Stimulated activated CD8-positive, alpha-beta memory T cell treated with anti-CD3 and anti-CD28 coated beads, Interleukin-7, amount 100 ng/mL, for 1 hour (primary cell): ENCODE results near the gene MYOC.
A peak's percentile ranks its signal among the peaks of the same experiment; 100 is the strongest.
"Not testable (repeated sequence)": the region's sequence is repeated elsewhere in the genome, so short reads cannot be mapped to it uniquely, and the experiment has no call there.

Source experiments
- DNase-seq, 2 donors: peaks; one replicate each; pipeline ENCODE4 v3.0.0-alpha.2; 2020; ENCODE audit warnings: low read depth in 2 of 2

Gene MYOC

GRCh38 chr1:171653796-171654195 is 1.3 kb upstream of the MYOC start:
- no peak for DNase-seq

GRCh38 chr1:171646249-171646560 is 6.3 kb downstream of the MYOC start:
- DNase-seq: no peak

- DNase-seq: no peak
Measured at GRCh38 chr1:171645553-171646248, 6.8 kb downstream of the MYOC start.

- DNase-seq: peak; percentile 7 to 20
Measured at GRCh38 chr1:171644805-171645483, 7.5 kb downstream of the MYOC start.

- DNase-seq: no peak
Measured at GRCh38 chr1:171643156-171643555, 9.3 kb downstream of the MYOC start.

- DNase-seq: no peak
Measured at GRCh38 chr1:171642197-171642596, 10.3 kb downstream of the MYOC start.

GRCh38 chr1:171641076-171641864 is 11.2 kb downstream of the MYOC start:
- no peak for DNase-seq

- DNase-seq: no peak
Measured at GRCh38 chr1:171640225-171640624, 12.3 kb downstream of the MYOC start.

GRCh38 chr1:171637928-171638576 is 14.4 kb downstream of the MYOC start:
- DNase-seq: no peak

- DNase-seq: no peak
Measured at GRCh38 chr1:171636141-171636540, 16.3 kb downstream of the MYOC start.

- no peak for DNase-seq
Measured at GRCh38 chr1:171635661-171636060, 16.8 kb downstream of the MYOC start.

- no peak for DNase-seq
Measured at GRCh38 chr1:171628225-171628624, 24.3 kb downstream of the MYOC start.

GRCh38 chr1:171627020-171627419 is 25.5 kb downstream of the MYOC start:
- no peak for DNase-seq

GRCh38 chr1:171625225-171625624 is 27.3 kb downstream of the MYOC start:
- DNase-seq: no peak

- DNase-seq: no peak
Measured at GRCh38 chr1:171623651-171624331, 28.7 kb downstream of the MYOC start.

- DNase-seq: no peak
Measured at GRCh38 chr1:171622152-171622462, 30.4 kb downstream of the MYOC start, which contains the start of gene MYOCOS. Gene MYOCOS, plus strand, starts transcription at chr1:171622243. Its CDS starts 1,641 bp downstream, at chr1:171623884.

GRCh38 chr1:171616586-171616985 is 35.9 kb downstream of the MYOC start:
- DNase-seq: no peak

- not testable (repeated sequence) for DNase-seq
Measured at GRCh38 chr1:171615122-171615906, 37.2 kb downstream of the MYOC start.

GRCh38 chr1:171613282-171613681 is 39.2 kb downstream of the MYOC start:
- no peak for DNase-seq

GRCh38 chr1:171611306-171611705 is 41.2 kb downstream of the MYOC start:
- DNase-seq: no peak

GRCh38 chr1:171610385-171610784 is 42.1 kb downstream of the MYOC start:
- no peak for DNase-seq
